ENCODE data around the gene EHF. TPM values are rescaled to one million over a fixed set of nuclear protein-coding genes. Genes with fewer than 3 reads are reported as not detected.

EHF gene
- polyA plus RNA-seq, 1 of the 3 experiments (the other 2 are of a cell fraction): not detected

- TF ChIP-seq EP300 (IDR thresholded peaks at IDR 0.05; ENCODE audit: borderline replicate concordance in 1 of 2, low read depth in 1 of 2, low read length in 1 of 2): no peak
- no peak for TF ChIP-seq MXI1 (IDR thresholded peaks at IDR 0.05; ENCODE audit: low read depth, low read length)
- TF ChIP-seq RCOR1 (IDR thresholded peaks at IDR 0.05; ENCODE audit: low read length): no peak
- no peak for TF ChIP-seq NRF1 (IDR thresholded peaks at IDR 0.05; ENCODE audit: low read depth, low read length)
- TF ChIP-seq, protein P1, sequence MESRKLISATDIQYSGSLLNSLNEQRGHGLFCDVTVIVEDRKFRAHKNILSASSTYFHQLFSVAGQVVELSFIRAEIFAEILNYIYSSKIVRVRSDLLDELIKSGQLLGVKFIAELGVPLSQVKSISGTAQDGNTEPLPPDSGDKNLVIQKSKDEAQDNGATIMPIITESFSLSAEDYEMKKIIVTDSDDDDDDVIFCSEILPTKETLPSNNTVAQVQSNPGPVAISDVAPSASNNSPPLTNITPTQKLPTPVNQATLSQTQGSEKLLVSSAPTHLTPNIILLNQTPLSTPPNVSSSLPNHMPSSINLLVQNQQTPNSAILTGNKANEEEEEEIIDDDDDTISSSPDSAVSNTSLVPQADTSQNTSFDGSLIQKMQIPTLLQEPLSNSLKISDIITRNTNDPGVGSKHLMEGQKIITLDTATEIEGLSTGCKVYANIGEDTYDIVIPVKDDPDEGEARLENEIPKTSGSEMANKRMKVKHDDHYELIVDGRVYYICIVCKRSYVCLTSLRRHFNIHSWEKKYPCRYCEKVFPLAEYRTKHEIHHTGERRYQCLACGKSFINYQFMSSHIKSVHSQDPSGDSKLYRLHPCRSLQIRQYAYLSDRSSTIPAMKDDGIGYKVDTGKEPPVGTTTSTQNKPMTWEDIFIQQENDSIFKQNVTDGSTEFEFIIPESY (IDR thresholded peaks at IDR 0.05; ENCODE audit: borderline replicate concordance, low read depth): no peak
- no peak for TF ChIP-seq JUND (IDR thresholded peaks at IDR 0.05)
- TF ChIP-seq PBX3 (IDR thresholded peaks at IDR 0.05): no peak
- no peak for TF ChIP-seq EZH2phosphoT487 (IDR thresholded peaks at IDR 0.05; ENCODE audit: borderline replicate concordance, low read depth)
- no peak for TF ChIP-seq CHD2 (IDR thresholded peaks at IDR 0.05; ENCODE audit: low read length, partially characterized antibody)
- TF ChIP-seq GABPA (IDR thresholded peaks at IDR 0.05; ENCODE audit: low read depth): no peak
- TF ChIP-seq FOSL2 (IDR thresholded peaks at IDR 0.05; ENCODE audit: borderline replicate concordance, low read depth): no peak
- TF ChIP-seq, protein P2, sequence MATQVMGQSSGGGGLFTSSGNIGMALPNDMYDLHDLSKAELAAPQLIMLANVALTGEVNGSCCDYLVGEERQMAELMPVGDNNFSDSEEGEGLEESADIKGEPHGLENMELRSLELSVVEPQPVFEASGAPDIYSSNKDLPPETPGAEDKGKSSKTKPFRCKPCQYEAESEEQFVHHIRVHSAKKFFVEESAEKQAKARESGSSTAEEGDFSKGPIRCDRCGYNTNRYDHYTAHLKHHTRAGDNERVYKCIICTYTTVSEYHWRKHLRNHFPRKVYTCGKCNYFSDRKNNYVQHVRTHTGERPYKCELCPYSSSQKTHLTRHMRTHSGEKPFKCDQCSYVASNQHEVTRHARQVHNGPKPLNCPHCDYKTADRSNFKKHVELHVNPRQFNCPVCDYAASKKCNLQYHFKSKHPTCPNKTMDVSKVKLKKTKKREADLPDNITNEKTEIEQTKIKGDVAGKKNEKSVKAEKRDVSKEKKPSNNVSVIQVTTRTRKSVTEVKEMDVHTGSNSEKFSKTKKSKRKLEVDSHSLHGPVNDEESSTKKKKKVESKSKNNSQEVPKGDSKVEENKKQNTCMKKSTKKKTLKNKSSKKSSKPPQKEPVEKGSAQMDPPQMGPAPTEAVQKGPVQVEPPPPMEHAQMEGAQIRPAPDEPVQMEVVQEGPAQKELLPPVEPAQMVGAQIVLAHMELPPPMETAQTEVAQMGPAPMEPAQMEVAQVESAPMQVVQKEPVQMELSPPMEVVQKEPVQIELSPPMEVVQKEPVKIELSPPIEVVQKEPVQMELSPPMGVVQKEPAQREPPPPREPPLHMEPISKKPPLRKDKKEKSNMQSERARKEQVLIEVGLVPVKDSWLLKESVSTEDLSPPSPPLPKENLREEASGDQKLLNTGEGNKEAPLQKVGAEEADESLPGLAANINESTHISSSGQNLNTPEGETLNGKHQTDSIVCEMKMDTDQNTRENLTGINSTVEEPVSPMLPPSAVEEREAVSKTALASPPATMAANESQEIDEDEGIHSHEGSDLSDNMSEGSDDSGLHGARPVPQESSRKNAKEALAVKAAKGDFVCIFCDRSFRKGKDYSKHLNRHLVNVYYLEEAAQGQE (IDR thresholded peaks at IDR 0.05; ENCODE audit: low read depth, low read length): no peak
- TF ChIP-seq TCF12 (IDR thresholded peaks at IDR 0.05): no peak
- TF ChIP-seq MEF2A (IDR thresholded peaks at IDR 0.05; ENCODE audit: borderline replicate concordance, low read depth): no peak
- TF ChIP-seq RFX5 (IDR thresholded peaks at IDR 0.05; ENCODE audit: low read length): no peak
- TF ChIP-seq RAD21 (IDR thresholded peaks at IDR 0.05; ENCODE audit: low read length): no peak
- TF ChIP-seq POLR2AphosphoS5 (IDR thresholded peaks at IDR 0.05; ENCODE audit: low read depth, low read length): no peak
- Histone ChIP-seq H3K27me3 (ENCODE audit: insufficient read depth) (peaks cover 10% of the 10 kb centered on the region; the same call in 1 of the 2 replicates), H3K36me3 (replicated peaks in 1 of 2; ENCODE audit: control insufficient read depth in 1 of 2, insufficient read depth in 2 of 2, low read length in 1 of 2) (no peaks in the 10 kb centered on the region), H3K9ac (no peak overlapping the region), H2AFZ (ENCODE audit: low read depth) (no peak overlapping the region), H3K4me1 (ENCODE audit: control insufficient read depth in 1 of 2, insufficient read depth in 2 of 2, low read depth in 1 of 2, low read length in 1 of 2) (peaks cover 0 to 4% of the 10 kb centered on the region in 2 experiments; a peak in 1 of 4 replicates), H4K20me1 (ENCODE audit: insufficient read depth) (no peaks in the 10 kb centered on the region), H3F3A (replicated peaks; ENCODE audit: insufficient read depth) (no peaks in the 10 kb centered on the region), H3K27ac (ENCODE audit: low read depth in 2 of 2, low read length in 1 of 2) (no peak overlapping the region), H3K9me3 (no peaks in the 10 kb centered on the region), H3K4me3 (ENCODE audit: low read depth in 2 of 2, low read length in 1 of 2) (no peak overlapping the region), H3K4me2 (no peak overlapping the region), H3K79me2 (ENCODE audit: insufficient read depth) (no peaks in the 10 kb centered on the region), H3K9me2 (no peaks in the 10 kb centered on the region)
- ChIA-PET CTCF (interaction anchor here (1.2 to 1.6 kb wide), 2 partner anchors 13 to 828 kb away, joined by 3 read pairs; no protein-coding TSS in a partner anchor), POLR2A (no interaction called here)
- DNase-seq: no peak
- WGBS (ENCODE audit: low lambda C conversion rate): 59% methylated on average over 4 of the region's 4 CpGs
These were observed 37.1 kb upstream of the EHF start for GRCh38 chr11:34583818-34584217.

Data from SK-N-SH (cell line).